ENCODE data around the gene RNF180.

The RNF180 gene, protein sequence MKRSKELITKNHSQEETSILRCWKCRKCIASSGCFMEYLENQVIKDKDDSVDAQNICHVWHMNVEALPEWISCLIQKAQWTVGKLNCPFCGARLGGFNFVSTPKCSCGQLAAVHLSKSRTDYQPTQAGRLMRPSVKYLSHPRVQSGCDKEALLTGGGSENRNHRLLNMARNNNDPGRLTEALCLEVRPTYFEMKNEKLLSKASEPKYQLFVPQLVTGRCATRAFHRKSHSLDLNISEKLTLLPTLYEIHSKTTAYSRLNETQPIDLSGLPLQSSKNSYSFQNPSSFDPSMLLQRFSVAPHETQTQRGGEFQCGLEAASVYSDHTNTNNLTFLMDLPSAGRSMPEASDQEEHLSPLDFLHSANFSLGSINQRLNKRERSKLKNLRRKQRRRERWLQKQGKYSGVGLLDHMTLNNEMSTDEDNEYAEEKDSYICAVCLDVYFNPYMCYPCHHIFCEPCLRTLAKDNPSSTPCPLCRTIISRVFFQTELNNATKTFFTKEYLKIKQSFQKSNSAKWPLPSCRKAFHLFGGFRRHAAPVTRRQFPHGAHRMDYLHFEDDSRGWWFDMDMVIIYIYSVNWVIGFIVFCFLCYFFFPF

GRCh38 chr5:64165500-64166200, at the start of gene RNF180:
Gene RNF180 (plus strand): TSS chr5:64165843. CDS start chr5:64200808, 34,965 bp downstream.
- no peak for DNase-seq

GRCh38 chr5:64125521-64125920, 40.1 kb upstream of the RNF180 start:
- no peak for DNase-seq

DNA sequence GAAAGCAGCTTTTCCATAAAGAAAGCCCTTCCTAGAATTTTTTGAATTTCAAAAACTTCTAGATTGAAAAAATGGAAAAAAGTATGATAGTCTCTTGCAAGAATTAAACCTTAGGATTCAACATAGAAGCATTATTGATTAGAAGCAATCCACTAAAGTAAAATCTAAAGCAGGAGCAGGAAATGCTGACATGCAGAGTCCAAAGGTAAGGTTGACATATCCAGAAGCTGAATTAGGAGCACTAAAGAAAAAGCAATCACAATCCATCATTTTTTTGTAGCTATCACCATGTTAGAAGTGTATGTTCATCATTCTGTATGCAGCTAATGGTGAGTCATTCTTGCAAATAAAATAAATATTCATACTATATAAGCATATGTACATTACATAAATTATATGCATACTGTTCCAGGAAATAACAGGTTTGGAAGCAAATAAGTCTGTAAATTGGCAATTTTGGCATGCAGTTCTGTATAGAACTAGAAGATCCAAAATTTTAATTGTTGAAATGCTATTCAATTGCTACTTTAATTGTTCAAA, 39.4 kb upstream of the RNF180 start:
- no peak for DNase-seq

GRCh38 chr5:64140018-64140417, 25.6 kb upstream of the RNF180 start:
- no peak for DNase-seq

DNA sequence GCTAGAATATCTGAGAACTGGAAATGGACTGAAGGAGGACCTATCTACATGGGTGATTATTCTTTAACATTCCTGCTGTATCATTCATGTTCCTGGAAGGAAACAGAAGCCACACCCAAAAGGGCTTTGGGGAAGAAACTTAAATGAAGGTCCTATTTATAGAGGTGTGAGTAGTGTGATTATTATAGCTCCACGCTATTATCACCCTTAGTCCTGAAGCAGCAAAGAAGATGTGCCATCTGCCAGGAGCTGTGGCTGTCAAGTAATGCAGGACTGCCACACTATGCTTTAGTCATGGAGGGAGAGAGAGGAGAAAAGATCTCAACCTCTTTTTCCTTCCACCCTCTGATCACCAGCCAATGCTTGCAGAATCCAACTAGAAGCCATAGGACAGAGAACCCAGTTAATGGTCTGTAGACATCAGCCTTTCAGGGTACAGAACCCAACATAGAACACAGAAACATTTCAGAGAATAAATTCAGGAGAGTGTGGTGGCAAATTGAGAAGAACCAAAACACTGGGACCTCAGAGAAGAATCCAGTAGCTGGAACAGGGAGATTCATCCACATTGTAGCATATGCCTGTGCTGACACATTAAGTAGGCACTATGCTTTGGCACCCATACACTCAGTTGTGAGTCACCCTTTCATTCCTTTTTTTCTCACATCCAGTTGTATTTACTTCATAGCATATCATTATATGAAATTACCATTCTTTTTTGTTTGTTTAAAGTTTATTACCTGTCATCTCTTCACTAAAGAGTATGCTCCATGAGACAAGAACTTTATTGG, 21.0 kb upstream of the RNF180 start:
- DNase-seq, result no peak

- DNase-seq, result no peak
Observed at GRCh38 chr5:64145216-64145895, 20.3 kb upstream of the RNF180 start.

DNA sequence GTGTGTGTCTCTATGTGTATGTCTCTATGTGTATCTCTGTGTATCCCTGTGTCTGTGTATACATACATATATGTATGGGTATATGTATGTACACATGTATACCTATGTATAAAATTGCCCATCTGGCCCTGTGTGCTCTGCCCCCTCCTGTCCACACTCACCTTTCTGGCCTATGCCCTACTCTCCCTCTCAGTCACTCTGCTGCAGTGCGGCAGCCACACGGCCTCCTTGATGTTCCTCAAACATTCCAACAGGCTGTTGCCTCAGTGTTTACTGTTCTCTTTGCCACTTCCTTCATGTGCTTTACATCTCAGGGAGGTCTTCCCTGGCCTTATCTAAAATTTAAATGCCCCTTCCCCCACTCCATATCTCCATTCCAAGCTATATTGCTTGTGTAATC, 18.3 kb upstream of the RNF180 start:
- DNase-seq, result no peak

- no peak for DNase-seq
Observed at GRCh38 chr5:64147849-64148441, 17.7 kb upstream of the RNF180 start.

- DNase-seq, result no peak
Observed at GRCh38 chr5:64149268-64149667, 16.4 kb upstream of the RNF180 start.

DNA sequence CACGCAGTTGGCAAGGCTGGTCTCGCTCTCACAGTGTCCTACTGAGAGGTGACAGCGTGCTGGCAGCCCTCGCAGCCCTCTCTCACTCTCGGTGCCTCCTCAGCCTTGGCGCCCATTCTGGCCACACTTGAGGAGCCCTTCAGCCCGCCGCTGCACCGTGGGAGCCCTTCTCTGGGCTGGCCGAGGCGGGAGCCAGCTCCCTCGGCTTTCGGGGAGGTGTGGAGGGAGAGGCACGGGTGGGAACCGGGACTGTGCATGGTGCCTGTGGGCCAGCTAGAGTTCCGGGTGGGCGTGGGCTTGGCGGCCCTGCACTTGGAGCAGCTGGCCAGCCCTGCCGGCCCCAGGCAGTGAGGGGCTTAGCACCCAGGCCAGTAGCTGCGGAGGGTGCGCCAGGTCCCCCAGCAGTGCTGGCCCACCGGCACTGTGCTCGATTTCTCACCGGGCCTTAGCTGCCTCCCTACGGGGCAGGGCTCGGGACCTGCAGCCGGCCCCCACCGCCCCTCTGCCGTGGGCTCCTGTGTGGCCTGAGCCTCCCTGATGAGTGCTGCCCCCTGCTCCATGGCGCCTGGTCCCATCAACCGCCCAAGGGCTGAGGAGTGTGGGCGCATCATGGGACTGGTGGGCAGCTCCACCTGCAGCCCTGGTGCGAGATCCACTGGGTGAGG, 15.7 kb upstream of the RNF180 start:
- DNase-seq, result no peak

DNA sequence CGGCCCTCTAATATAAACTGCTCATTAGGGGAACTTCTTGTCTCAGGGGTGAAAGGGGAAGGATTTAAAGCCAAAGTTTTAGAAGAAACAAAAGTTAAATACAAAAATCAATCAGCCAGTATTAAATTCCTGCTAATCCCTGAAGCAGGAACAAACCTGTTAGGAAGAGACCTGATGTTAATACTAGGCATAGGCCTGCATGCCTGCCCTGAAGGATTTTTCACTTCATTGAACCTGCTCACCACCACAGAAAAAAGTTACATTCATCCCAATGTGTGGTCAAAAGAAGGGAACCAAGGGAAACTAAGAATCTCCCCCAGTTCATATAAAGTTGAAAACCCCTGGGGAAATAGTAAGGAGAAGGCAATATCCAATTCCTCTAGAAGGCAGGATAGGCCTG, 9.4 kb upstream of the RNF180 start:
- no peak for DNase-seq

DNA sequence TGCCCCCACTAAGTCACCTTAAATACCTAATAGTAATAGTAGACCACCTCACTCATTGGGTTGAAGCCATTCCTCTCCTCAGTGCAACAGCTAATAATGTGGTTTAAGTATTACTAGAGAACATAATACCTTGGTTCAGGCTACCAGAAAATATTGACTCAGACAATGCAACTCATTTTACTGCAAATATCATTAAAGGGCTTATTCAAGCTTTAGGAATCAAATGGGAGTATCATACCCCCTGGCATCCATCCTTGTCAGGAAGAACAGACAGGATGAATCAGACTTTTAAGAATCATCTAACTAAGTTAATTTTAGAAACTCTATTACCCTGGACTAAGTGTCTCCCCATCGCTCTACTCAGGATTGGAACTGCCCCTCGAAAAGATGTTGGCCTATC, 6.8 kb upstream of the RNF180 start:
- no peak for DNase-seq

DNA sequence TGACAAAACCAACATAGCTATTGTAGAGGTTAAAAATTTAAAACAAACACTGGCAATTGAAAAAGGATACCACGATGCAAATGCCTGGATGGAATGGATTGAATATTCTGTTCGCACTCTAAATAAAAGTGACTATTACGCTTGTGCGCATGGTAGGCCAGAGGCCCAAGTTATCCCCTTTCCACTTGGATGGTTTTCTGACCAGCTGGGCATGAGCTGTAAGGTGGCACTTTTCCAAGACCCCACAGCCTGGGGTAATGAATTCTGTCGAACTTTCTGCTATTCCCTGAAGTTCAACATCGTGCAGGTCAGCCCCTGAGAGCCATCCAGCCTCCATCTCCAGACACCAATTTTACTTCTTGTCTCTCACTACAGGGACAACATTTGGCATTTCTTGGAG, 5.4 kb upstream of the RNF180 start:
- no peak for DNase-seq

DNA sequence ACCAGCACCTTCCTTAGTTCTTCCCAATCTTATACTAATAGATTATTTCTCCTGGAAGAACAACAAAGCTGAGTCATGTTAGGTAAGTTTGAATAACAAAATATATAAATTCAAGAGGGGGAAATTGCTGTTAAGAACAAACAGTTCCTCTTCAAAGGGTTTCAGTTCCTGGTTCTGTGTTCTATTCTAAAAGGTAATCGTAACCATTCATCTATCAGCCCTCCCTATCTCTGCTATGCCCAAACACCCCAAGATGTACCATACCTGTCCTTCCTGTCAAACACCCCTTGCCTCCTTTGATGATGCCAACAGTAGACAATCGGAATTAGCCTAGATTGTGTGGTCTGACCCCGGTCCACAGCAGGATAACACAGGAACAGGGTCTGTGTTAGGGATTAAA, 4.2 kb upstream of the RNF180 start:
- no peak for DNase-seq

DNA sequence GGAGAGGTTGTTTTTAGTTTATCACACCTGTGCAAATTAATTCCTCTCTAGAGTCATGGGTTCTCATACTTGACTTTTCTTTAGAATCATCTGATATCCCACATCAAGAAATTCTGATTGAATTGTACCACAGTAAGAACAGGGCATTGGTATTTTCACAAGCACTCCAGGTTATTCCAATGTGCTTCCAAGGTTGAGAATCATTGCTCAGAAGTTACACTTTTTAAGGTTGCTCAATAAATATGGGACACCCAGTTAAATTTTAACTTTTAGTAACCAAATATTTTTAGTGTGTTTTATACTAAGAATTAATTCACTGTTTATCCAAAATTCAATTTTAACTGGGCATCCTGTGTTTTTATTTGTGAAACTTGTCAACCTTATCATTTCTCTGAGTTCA, 2.5 kb upstream of the RNF180 start:
- DNase-seq, result no peak

GRCh38 chr5:64163746-64164145, 1.9 kb upstream of the RNF180 start:
- no peak for DNase-seq

DNA sequence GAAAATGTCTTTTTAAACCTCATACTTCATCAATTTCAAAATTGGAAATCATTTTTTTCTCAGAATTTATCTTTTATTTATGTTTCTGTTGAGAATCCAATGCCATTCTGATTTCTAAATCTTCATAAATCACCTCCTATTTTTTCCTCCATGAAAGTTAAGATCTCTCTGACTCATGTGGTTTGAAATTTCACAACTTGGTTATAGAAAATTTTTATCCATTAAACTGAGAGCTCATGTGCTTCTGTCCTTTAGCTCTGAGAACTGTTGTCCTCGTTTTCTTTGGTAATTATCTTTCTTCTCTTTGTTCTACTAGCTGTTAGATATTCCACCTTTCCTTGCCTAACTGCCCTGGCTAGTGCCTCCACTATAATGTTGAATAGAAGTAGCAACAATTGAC, 1.5 kb upstream of the RNF180 start:
- DNase-seq, result no peak

DNA sequence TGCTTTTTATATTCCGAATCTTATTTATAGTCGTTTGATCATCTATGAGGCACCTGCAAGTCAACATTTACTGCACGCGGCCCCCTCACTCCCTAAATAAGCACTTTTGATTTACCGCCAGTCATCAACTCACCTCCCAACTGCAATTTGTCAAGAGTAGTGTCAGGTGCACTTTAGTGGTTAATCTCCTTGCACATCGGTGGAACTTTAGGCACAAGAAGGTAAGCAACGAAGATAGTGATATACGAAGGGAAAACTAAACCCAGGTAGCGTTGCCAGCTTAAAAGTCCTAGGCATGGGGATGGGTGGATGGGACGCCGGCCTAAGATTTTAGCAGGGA, 513 bp upstream of the RNF180 start:
- DNase-seq, result no peak

DNA sequence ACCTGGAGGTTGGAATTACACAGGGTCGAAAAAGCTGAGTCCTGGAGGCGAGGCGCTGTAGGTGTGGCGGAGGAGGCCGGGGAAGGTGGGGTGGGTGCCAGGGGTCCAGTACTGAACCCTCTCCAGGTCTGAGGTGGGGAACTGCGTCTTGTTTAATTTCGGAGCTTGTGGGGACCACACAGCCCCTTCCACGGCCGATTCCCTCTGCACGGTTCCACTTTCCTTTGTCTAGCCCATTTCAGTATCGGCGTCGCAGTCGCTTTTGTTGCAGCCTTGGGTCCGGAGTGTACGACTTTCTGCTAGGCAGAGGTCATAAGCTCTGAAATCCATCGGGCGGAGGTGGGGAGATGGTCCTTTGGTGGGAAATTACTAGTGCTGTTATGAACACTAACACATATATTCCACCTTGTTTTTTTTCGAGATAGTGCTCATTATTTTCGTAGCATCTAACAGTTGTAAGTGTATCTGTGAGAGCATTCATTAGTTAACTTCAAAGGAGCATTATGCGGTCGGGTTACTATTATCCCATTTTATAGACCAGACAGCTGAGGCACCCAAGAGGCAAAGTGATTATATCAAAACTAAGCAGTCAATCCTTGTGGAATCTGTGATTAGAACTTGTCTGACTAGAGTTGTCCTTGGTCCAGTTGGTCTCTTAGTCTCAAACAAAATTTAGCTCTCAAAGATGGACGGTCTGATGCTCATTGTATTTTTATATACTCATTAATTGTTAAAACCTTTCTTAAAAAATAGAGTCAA, 737 bp downstream of the RNF180 start:
- no peak for DNase-seq

GRCh38 chr5:64176301-64176700, 10.7 kb downstream of the RNF180 start:
- no peak for DNase-seq

Measured in GOT3 (cell line).